ENCODE results near the gene NCKAP5. TPM values are rescaled to one million over a fixed set of nuclear protein-coding genes. Genes with fewer than 3 reads are reported as not detected.

Gene NCKAP5
- total RNA-seq, 1 donor from 2014 or later = 0.46 TPM

GRCh38 chr2:133557614-133558013 is 10.6 kb downstream of the NCKAP5 start:
- Mint-ChIP-seq H3K36me3 (ENCODE audit: unreplicated experiment) (no peaks in the 10 kb centered on the region), H3K27ac (ENCODE audit: unreplicated experiment) (no peak overlapping the region), H3K4me1 (ENCODE audit: unreplicated experiment) (no peaks in the 10 kb centered on the region), H3K4me3 (ENCODE audit: unreplicated experiment) (no peak overlapping the region), H3K27me3 (ENCODE audit: unreplicated experiment) (peaks cover 11% of the 10 kb centered on the region), H3K9me3 (ENCODE audit: unreplicated experiment) (peaks cover 5% of the 10 kb centered on the region)
- no peak for DNase-seq (ENCODE audit: extremely low spot score, unreplicated experiment)
- no peak for TF ChIP-seq CTCF (IDR thresholded peaks at IDR 0.05)

- no peaks in the 10 kb centered on the region for H3K36me3 Mint-ChIP-seq (ENCODE audit: unreplicated experiment)
These were observed 14.3 kb downstream of the NCKAP5 start for GRCh38 chr2:133553838-133554408.

GRCh38 chr2:133553251-133553650 is 15.0 kb downstream of the NCKAP5 start:
- no peak for DNase-seq (ENCODE audit: extremely low spot score, unreplicated experiment)
- H3K4me3 Mint-ChIP-seq (ENCODE audit: unreplicated experiment) = no peak overlapping the region
- no peaks in the 10 kb centered on the region for H3K36me3 Mint-ChIP-seq (ENCODE audit: unreplicated experiment)
- H3K27me3 Mint-ChIP-seq (ENCODE audit: unreplicated experiment) = peaks cover 10% of the 10 kb centered on the region
- H3K4me1 Mint-ChIP-seq (ENCODE audit: unreplicated experiment) = no peaks in the 10 kb centered on the region
- TF ChIP-seq CTCF (IDR thresholded peaks at IDR 0.05) = no peak
- peaks cover 5% of the 10 kb centered on the region for H3K9me3 Mint-ChIP-seq (ENCODE audit: unreplicated experiment)
- no peak overlapping the region for H3K27ac Mint-ChIP-seq (ENCODE audit: unreplicated experiment)

More at GRCh38 chr2:133553838-133554408, 14.3 kb downstream of the NCKAP5 start:
- DNase-seq (ENCODE audit: extremely low spot score, unreplicated experiment) = no peak
- TF ChIP-seq CTCF (IDR thresholded peaks at IDR 0.05) = no peak
- Mint-ChIP-seq H3K9me3 (ENCODE audit: unreplicated experiment) (peaks cover 5% of the 10 kb centered on the region), H3K4me1 (ENCODE audit: unreplicated experiment) (no peaks in the 10 kb centered on the region), H3K27me3 (ENCODE audit: unreplicated experiment) (peaks cover 11% of the 10 kb centered on the region), H3K27ac (ENCODE audit: unreplicated experiment) (no peak overlapping the region), H3K4me3 (ENCODE audit: unreplicated experiment) (no peak overlapping the region)

- Mint-ChIP-seq H3K27ac (ENCODE audit: unreplicated experiment) (no peak overlapping the region), H3K4me1 (ENCODE audit: unreplicated experiment) (no peaks in the 10 kb centered on the region), H3K9me3 (ENCODE audit: unreplicated experiment) (peaks cover 5% of the 10 kb centered on the region), H3K27me3 (ENCODE audit: unreplicated experiment) (peaks cover 5% of the 10 kb centered on the region), H3K36me3 (ENCODE audit: unreplicated experiment) (no peaks in the 10 kb centered on the region), H3K4me3 (ENCODE audit: unreplicated experiment) (no peak overlapping the region)
- DNase-seq (ENCODE audit: extremely low spot score, unreplicated experiment) = no peak
- TF ChIP-seq CTCF (IDR thresholded peaks at IDR 0.05) = no peak
These were observed 15.4 kb downstream of the NCKAP5 start for GRCh38 chr2:133552821-133553220.

- no peak overlapping the region for H3K27ac Mint-ChIP-seq (ENCODE audit: unreplicated experiment)
- no peak for TF ChIP-seq CTCF (IDR thresholded peaks at IDR 0.05)
- no peak for DNase-seq (ENCODE audit: extremely low spot score, unreplicated experiment)
- H3K9me3 Mint-ChIP-seq (ENCODE audit: unreplicated experiment) = no peaks in the 10 kb centered on the region
- no peaks in the 10 kb centered on the region for H3K36me3 Mint-ChIP-seq (ENCODE audit: unreplicated experiment)
- H3K27me3 Mint-ChIP-seq (ENCODE audit: unreplicated experiment) = peaks cover 15% of the 10 kb centered on the region
- no peak overlapping the region for H3K4me3 Mint-ChIP-seq (ENCODE audit: unreplicated experiment)
- H3K4me1 Mint-ChIP-seq (ENCODE audit: unreplicated experiment) = no peaks in the 10 kb centered on the region
These were observed 26.5 kb downstream of the NCKAP5 start for GRCh38 chr2:133541797-133542196.

Measured in osteocyte (in vitro differentiated cells).